ENCODE results near the gene MCM6.

Gene MCM6

DNA sequence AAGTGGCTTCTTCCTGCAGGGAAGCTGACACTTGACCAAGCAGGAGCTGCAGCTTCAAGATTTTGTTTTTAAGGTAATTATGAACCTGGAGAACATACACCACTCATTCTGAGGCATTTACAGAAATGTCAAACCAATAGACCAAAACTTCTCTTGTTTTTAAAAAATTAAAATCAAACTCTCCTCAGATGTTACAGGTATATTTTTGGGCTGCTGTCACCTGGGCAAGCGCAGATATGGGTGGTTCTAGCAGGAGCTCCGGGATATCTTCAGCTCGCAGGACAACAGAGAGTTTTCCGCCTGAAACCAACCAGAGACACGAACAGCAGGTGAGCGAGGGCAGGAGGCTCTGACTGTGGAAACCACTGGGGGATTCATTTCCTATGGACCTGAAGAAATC, 43.4 kb downstream of the MCM6 start:
- Mint-ChIP-seq H3K4me1 (peaks cover 8% of the 10 kb centered on the region), H3K9me3 (no peaks in the 10 kb centered on the region), H3K4me3 (no peak overlapping the region), H3K27ac (no peak overlapping the region), H3K36me3 (ENCODE audit: low read depth) (peaks cover 3% of the 10 kb centered on the region), H3K27me3 (ENCODE audit: low read depth) (no peaks in the 10 kb centered on the region)
- TF ChIP-seq, protein P1, sequence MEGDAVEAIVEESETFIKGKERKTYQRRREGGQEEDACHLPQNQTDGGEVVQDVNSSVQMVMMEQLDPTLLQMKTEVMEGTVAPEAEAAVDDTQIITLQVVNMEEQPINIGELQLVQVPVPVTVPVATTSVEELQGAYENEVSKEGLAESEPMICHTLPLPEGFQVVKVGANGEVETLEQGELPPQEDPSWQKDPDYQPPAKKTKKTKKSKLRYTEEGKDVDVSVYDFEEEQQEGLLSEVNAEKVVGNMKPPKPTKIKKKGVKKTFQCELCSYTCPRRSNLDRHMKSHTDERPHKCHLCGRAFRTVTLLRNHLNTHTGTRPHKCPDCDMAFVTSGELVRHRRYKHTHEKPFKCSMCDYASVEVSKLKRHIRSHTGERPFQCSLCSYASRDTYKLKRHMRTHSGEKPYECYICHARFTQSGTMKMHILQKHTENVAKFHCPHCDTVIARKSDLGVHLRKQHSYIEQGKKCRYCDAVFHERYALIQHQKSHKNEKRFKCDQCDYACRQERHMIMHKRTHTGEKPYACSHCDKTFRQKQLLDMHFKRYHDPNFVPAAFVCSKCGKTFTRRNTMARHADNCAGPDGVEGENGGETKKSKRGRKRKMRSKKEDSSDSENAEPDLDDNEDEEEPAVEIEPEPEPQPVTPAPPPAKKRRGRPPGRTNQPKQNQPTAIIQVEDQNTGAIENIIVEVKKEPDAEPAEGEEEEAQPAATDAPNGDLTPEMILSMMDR (IDR thresholded peaks at IDR 0.05; ENCODE audit: unreplicated experiment in 3 of 3), result no peak

DNA sequence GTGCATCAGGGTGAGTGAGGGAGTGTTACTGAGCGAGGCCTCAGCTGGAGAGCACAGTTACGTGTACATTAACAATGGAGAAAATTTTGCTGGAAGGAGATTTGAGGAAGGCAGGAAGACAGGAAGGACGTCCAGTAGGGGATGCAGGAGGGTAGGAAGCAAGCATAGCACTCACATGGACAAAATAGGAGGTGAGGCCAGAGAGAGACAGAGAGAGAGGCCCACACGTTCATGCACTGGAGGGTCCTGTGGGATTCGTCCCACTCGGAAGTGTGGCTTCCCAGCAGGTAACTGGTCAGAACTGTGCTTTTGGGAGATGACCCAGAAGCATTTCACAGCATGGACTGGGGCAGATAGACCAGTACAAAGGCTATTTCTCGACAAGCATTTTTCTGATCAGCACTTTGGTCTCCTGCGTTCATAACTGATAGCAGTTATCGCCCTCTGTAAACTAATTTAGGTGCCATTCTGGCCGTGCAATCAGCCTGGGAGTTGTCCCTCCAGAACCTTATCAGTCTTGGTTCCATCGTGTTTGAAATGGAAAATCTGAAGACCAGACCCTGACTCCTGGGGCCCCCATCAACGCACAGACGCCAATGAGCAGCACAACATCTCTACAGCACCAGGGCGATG, 44.9 kb downstream of the MCM6 start:
- Mint-ChIP-seq H3K27ac (no peak overlapping the region), H3K27me3 (ENCODE audit: low read depth) (no peaks in the 10 kb centered on the region), H3K4me3 (no peak overlapping the region), H3K4me1 (peaks cover 8% of the 10 kb centered on the region), H3K9me3 (no peaks in the 10 kb centered on the region), H3K36me3 (ENCODE audit: low read depth) (peaks cover under 1% of the 10 kb centered on the region)
- TF ChIP-seq, protein P1 (IDR thresholded peaks at IDR 0.05; ENCODE audit: unreplicated experiment in 3 of 3), result no peak

DNA sequence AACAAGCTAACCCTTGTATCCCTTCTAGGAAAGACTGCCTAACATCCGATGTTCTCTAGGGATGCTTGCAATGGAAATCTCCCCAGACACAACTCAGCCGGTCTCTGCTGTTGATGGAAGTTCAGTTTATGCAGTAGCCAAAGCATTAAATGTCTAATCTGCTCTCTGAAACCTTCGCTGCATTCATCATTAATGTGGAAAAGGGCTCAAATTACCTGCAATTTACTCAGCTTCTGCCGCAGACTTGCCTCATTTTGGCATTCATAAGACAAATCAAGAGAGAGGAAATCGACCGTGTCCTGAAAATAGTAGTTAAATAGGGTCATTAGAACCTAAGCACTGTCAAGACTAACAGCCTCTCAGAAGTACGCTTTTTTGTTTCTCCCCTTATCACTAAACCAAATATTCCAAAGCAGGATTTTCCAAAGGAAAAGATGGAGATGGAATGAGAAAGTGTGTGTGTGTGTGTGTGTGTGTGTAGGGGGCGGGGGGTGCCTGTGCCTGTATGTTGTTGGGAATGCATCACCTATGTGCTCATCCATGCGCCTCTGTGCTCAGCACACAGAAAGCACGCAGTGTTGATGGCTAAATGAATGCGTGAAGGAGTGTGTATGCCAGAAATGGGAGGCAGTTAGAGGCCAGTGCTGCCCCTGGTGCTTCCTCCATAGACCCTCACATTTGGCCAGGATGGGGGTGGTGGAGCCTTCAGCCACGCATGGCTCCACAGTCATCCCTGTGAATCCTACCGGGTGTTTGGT, 46.7 kb downstream of the MCM6 start:
- no peaks in the 10 kb centered on the region for H3K9me3 Mint-ChIP-seq
- no peak overlapping the region for H3K27ac Mint-ChIP-seq
- H3K4me1 Mint-ChIP-seq, result peaks cover 8% of the 10 kb centered on the region
- TF ChIP-seq, protein P1 (IDR thresholded peaks at IDR 0.05; ENCODE audit: unreplicated experiment in 3 of 3), result no peak
- H3K36me3 Mint-ChIP-seq (ENCODE audit: low read depth), result no peaks in the 10 kb centered on the region
- no peaks in the 10 kb centered on the region for H3K27me3 Mint-ChIP-seq (ENCODE audit: low read depth)
- H3K4me3 Mint-ChIP-seq, result no peak overlapping the region

DNA sequence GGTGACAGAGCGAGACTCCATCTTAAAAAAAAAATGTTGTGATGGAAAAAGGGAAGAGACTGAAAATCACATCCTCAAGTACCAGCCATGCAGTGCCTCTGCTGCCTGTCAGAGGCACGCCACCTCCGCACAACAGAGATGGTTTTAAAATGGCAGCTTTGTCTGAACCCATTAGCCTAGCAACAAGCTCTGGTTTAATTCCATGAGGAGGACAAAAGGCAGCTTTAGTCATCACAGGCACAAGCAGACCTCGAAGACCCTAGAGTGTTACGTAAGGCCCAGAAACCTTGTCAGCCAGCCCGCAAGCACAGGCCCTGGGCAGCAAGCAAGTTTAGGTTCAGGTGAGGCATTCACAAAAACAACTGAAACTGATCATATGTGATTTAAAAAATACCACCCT, 49.7 kb downstream of the MCM6 start:
- Mint-ChIP-seq H3K36me3 (ENCODE audit: low read depth) (no peaks in the 10 kb centered on the region), H3K27me3 (ENCODE audit: low read depth) (peaks cover 4% of the 10 kb centered on the region), H3K4me3 (no peak overlapping the region), H3K4me1 (peaks cover 8% of the 10 kb centered on the region), H3K27ac (no peak overlapping the region), H3K9me3 (peaks cover 7% of the 10 kb centered on the region)
- TF ChIP-seq, protein P1 (IDR thresholded peaks at IDR 0.05; ENCODE audit: unreplicated experiment in 3 of 3), result no peak

DNA sequence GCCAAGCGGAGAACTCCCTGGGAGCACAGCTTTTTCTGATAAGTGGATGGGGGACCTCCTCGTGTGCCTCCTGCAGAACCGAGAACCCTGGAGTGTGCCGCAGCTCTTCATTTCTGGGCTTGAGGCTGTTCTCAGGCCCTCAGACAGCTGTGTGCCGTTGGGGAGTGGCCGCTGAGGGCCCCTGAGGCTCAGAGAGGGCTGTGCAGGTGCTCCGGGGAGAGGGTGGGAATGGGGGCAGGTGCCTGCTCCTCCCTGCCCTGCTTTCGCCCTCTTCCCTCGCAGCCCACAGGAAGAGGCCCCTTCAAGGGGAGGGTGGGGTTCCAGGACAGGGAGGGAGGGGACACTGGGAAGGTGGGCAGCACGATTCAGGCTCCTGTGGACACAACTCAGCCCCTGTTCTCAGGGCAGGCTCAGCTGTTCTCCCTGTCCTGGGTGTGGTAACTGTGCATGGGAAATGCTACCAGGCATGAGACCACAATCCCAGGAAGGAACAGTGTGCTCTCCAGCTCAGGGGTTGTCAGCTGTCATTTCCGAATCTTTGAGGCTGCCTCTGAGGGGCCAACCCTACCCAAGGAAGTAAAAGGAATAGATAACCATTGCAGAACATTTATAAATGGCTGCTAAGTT, 50.6 kb downstream of the MCM6 start:
- TF ChIP-seq, protein P1 (IDR thresholded peaks at IDR 0.05; ENCODE audit: unreplicated experiment in 3 of 3), result no peak
- H3K27ac Mint-ChIP-seq, result no peak overlapping the region
- H3K27me3 Mint-ChIP-seq (ENCODE audit: low read depth), result peaks cover 4% of the 10 kb centered on the region
- H3K4me3 Mint-ChIP-seq, result no peak overlapping the region
- peaks cover 8% of the 10 kb centered on the region for H3K4me1 Mint-ChIP-seq
- H3K9me3 Mint-ChIP-seq, result peaks cover 7% of the 10 kb centered on the region
- H3K36me3 Mint-ChIP-seq (ENCODE audit: low read depth), result no peaks in the 10 kb centered on the region

All from nephron (organoid).